ENCODE results near the gene PHLDB3. TPM values are rescaled to one million over a fixed set of nuclear protein-coding genes. Genes with fewer than 3 reads are reported as not detected.
A peak's percentile ranks its signal among the peaks of the same experiment; 100 is the strongest.

Gene PHLDB3
- total RNA-seq, 1 donor from 2014 or later: 6.7 TPM

GRCh38 chr19:43461303-43461702 lies 43.2 kb downstream of the PHLDB3 start:
- Mint-ChIP-seq H3K36me3 (ENCODE audit: unreplicated experiment) (no peaks in the 10 kb centered on the region), H3K27ac (ENCODE audit: unreplicated experiment) (no peak overlapping the region), H3K27me3 (ENCODE audit: unreplicated experiment) (peaks cover 32% of the 10 kb centered on the region), H3K9me3 (ENCODE audit: unreplicated experiment) (no peaks in the 10 kb centered on the region), H3K4me3 (ENCODE audit: unreplicated experiment) (no peak overlapping the region), H3K4me1 (ENCODE audit: unreplicated experiment) (peaks cover 6% of the 10 kb centered on the region)
- TF ChIP-seq CTCF (IDR thresholded peaks at IDR 0.05): no peak
- DNase-seq (ENCODE audit: extremely low spot score, unreplicated experiment): no peak

GRCh38 chr19:43460362-43461016 lies 44.1 kb downstream of the PHLDB3 start:
- no peak for DNase-seq (ENCODE audit: extremely low spot score, unreplicated experiment)
- Mint-ChIP-seq H3K36me3 (ENCODE audit: unreplicated experiment) (no peaks in the 10 kb centered on the region), H3K4me3 (ENCODE audit: unreplicated experiment) (no peak overlapping the region), H3K27ac (ENCODE audit: unreplicated experiment) (no peak overlapping the region), H3K4me1 (ENCODE audit: unreplicated experiment) (peaks cover 6% of the 10 kb centered on the region), H3K9me3 (ENCODE audit: unreplicated experiment) (no peaks in the 10 kb centered on the region), H3K27me3 (ENCODE audit: unreplicated experiment) (peaks cover 30% of the 10 kb centered on the region)
- no peak for TF ChIP-seq CTCF (IDR thresholded peaks at IDR 0.05)

- TF ChIP-seq CTCF (IDR thresholded peaks at IDR 0.05): no peak
- DNase-seq (ENCODE audit: extremely low spot score, unreplicated experiment): no peak
- Mint-ChIP-seq H3K27ac (ENCODE audit: unreplicated experiment) (no peak overlapping the region), H3K4me1 (ENCODE audit: unreplicated experiment) (no peaks in the 10 kb centered on the region), H3K36me3 (ENCODE audit: unreplicated experiment) (no peaks in the 10 kb centered on the region), H3K9me3 (ENCODE audit: unreplicated experiment) (peaks cover under 1% of the 10 kb centered on the region), H3K4me3 (ENCODE audit: unreplicated experiment) (no peak overlapping the region), H3K27me3 (ENCODE audit: unreplicated experiment) (peaks cover 31% of the 10 kb centered on the region)
Measured at GRCh38 chr19:43457809-43458208, 46.7 kb downstream of the PHLDB3 start.

- Mint-ChIP-seq H3K4me3 (ENCODE audit: unreplicated experiment) (no peak overlapping the region), H3K27ac (ENCODE audit: unreplicated experiment) (peak overlapping the region; percentile 27), H3K27me3 (ENCODE audit: unreplicated experiment) (peaks cover 19% of the 10 kb centered on the region), H3K4me1 (ENCODE audit: unreplicated experiment) (no peaks in the 10 kb centered on the region), H3K9me3 (ENCODE audit: unreplicated experiment) (peaks cover 6% of the 10 kb centered on the region), H3K36me3 (ENCODE audit: unreplicated experiment) (no peaks in the 10 kb centered on the region)
- TF ChIP-seq CTCF (IDR thresholded peaks at IDR 0.05): no peak
- DNase-seq (ENCODE audit: extremely low spot score, unreplicated experiment): no peak
Measured at GRCh38 chr19:43455321-43456113, 49.0 kb downstream of the PHLDB3 start.

GRCh38 chr19:43454031-43454430 lies 50.5 kb downstream of the PHLDB3 start:
- H3K27ac Mint-ChIP-seq (ENCODE audit: unreplicated experiment): no peak overlapping the region
- H3K27me3 Mint-ChIP-seq (ENCODE audit: unreplicated experiment): peaks cover 15% of the 10 kb centered on the region
- no peaks in the 10 kb centered on the region for H3K36me3 Mint-ChIP-seq (ENCODE audit: unreplicated experiment)
- no peak for TF ChIP-seq CTCF (IDR thresholded peaks at IDR 0.05)
- H3K4me1 Mint-ChIP-seq (ENCODE audit: unreplicated experiment): no peaks in the 10 kb centered on the region
- DNase-seq (ENCODE audit: extremely low spot score, unreplicated experiment): no peak
- H3K9me3 Mint-ChIP-seq (ENCODE audit: unreplicated experiment): peaks cover 6% of the 10 kb centered on the region
- no peak overlapping the region for H3K4me3 Mint-ChIP-seq (ENCODE audit: unreplicated experiment)

Measured in osteocyte (in vitro differentiated cells).